OCI-LY1 (cell line): ENCODE data around the gene KCNK7.

ENCODE experiments used
- H2AFZ ChIP-seq: fragments of 200-600 bp; sonication (generic), shearing (Covaris generic); 2 replicates; pipeline ENCODE4 v1.6.0; 2014; ENCODE audit warnings: antibody characterized with exemption, mild to moderate bottlenecking, low read length
- H3F3A ChIP-seq: fragments of 200-600 bp; sonication (generic), shearing (Covaris generic); 2 replicates; pipeline ENCODE4 v1.6.0; 2014; ENCODE audit warnings: mild to moderate bottlenecking, antibody characterized with exemption, low read length, moderate library complexity; ENCODE audit not compliant: insufficient read depth
- H3K27ac ChIP-seq: fragments of 200-600 bp; sonication (generic); 2 replicates; pipeline ENCODE4 v1.5.1; 2014; ENCODE audit warnings: low read length, mixed run types, mild to moderate bottlenecking, low read depth; ENCODE audit not compliant: poor library complexity, severe bottlenecking
- H3K27me3 ChIP-seq: fragments of 200-600 bp; sonication (generic); 2 replicates; pipeline ENCODE4 v1.6.0; 2014; ENCODE audit warnings: antibody characterized with exemption, mild to moderate bottlenecking, low read length, moderate library complexity; ENCODE audit not compliant: insufficient read depth
- H3K36me3 ChIP-seq: fragments of 200-600 bp; sonication (generic); 2 replicates; pipeline ENCODE4 v1.6.1; 2014; ENCODE audit warnings: mild to moderate bottlenecking, antibody characterized with exemption, low read length, moderate library complexity, mixed read lengths; ENCODE audit not compliant: insufficient read depth
- H3K4me1 ChIP-seq: fragments of 200-600 bp; sonication (generic); 2 replicates; pipeline ENCODE4 v1.5.1; 2014; ENCODE audit warnings: mild to moderate bottlenecking, low read length, moderate library complexity; ENCODE audit not compliant: insufficient read depth, severe bottlenecking
- H3K4me2 ChIP-seq: fragments of 200-600 bp; sonication (generic), shearing (Covaris generic); 2 replicates; pipeline ENCODE4 v1.6.1; 2014; ENCODE audit warnings: low read length
- H3K4me3 ChIP-seq: fragments of 200-600 bp; sonication (generic); 2 replicates; pipeline ENCODE4 v1.5.1; 2014; ENCODE audit warnings: low read length, low read depth, mild to moderate bottlenecking, mixed read lengths; ENCODE audit not compliant: poor library complexity, severe bottlenecking
- H3K79me2 ChIP-seq: fragments of 200-600 bp; shearing (Covaris generic); 2 replicates; pipeline ENCODE4 v1.6.1; 2016; ENCODE audit warnings: mixed run types, low read length, mixed read lengths; ENCODE audit not compliant: insufficient read depth
- H3K9ac ChIP-seq: fragments of 200-600 bp; sonication (generic), shearing (Covaris generic); 2 replicates; pipeline ENCODE4 v1.6.1; 2014; ENCODE audit warnings: mild to moderate bottlenecking, low read length, mixed read lengths
- H3K9me2 ChIP-seq: fragments of 200-600 bp; sonication (generic), shearing (Covaris generic); 2 replicates; pipeline ENCODE4 v1.6.1; 2014; ENCODE audit warnings: low read depth, mild to moderate bottlenecking, low read length, mixed read lengths
- H3K9me3 ChIP-seq: fragments of 200-600 bp; shearing (Covaris generic); 2 replicates; pipeline ENCODE4 v1.6.1; 2014; ENCODE audit warnings: low read length, mixed read lengths
- H4K20me1 ChIP-seq: fragments of 200-600 bp; sonication (generic), shearing (Covaris generic); 2 replicates; pipeline ENCODE4 v1.6.0; 2016; ENCODE audit warnings: mild to moderate bottlenecking, low read length; ENCODE audit not compliant: insufficient read depth
- EZH2 ChIP-seq: fragments of 200-600 bp; sonication (generic), shearing (Covaris generic); IDR thresholded peaks from 2 replicates; pipeline ENCODE4 v1.8.0; 2017; ENCODE audit warnings: borderline replicate concordance, mixed run types, mild to moderate bottlenecking, antibody characterized with exemption, low read length, moderate library complexity, mixed read lengths
- TF ChIP-seq, protein P1 (sequence below): fragments of 200-600 bp; sonication (generic), shearing (Covaris generic); IDR thresholded peaks from 2 replicates; pipeline ENCODE4 v1.5.1; 2017; ENCODE audit warnings: mild to moderate bottlenecking, antibody characterized with exemption, low read length, moderate library complexity, mixed read lengths

Gene KCNK7

DNA sequence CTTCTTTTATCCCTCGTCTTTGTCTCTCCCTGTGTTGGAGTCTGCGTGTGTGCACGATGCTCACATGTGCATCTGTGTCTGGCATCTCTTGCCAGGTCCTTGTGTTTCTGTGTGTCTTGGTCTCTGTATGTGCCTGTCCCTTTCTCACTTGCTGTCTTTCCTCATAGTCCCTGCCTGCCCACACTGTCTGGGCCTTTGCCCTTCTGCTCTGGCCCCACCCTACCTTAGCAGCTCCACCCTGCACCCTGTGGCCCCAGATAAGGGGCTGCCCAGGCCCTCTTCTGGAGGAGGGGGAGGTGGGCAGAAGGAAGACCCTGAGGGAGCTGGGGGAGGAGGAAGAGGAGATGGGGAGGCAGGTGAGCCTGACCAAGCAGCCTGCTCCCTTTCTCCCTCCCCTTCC is 16.9 kb downstream of the KCNK7 start:
- H3K79me2 ChIP-seq: no peaks in the 10 kb centered on the region
- H3F3A ChIP-seq: no peaks in the 10 kb centered on the region; the same call in 1 of the 2 replicates
- H3K27me3 ChIP-seq: peaks cover 5% of the 10 kb centered on the region
- H4K20me1 ChIP-seq: no peaks in the 10 kb centered on the region
- H3K9me2 ChIP-seq: no peaks in the 10 kb centered on the region
- H3K36me3 ChIP-seq: no peaks in the 10 kb centered on the region; the same call in 1 of the 2 replicates
- TF ChIP-seq, protein P1, sequence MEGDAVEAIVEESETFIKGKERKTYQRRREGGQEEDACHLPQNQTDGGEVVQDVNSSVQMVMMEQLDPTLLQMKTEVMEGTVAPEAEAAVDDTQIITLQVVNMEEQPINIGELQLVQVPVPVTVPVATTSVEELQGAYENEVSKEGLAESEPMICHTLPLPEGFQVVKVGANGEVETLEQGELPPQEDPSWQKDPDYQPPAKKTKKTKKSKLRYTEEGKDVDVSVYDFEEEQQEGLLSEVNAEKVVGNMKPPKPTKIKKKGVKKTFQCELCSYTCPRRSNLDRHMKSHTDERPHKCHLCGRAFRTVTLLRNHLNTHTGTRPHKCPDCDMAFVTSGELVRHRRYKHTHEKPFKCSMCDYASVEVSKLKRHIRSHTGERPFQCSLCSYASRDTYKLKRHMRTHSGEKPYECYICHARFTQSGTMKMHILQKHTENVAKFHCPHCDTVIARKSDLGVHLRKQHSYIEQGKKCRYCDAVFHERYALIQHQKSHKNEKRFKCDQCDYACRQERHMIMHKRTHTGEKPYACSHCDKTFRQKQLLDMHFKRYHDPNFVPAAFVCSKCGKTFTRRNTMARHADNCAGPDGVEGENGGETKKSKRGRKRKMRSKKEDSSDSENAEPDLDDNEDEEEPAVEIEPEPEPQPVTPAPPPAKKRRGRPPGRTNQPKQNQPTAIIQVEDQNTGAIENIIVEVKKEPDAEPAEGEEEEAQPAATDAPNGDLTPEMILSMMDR: no peak
- no peak for TF ChIP-seq EZH2
- H3K4me2 ChIP-seq: no peak overlapping the region
- H3K4me1 ChIP-seq: peaks cover 24% of the 10 kb centered on the region
- H3K4me3 ChIP-seq: no peak overlapping the region
- no peak overlapping the region for H3K27ac ChIP-seq
- no peaks in the 10 kb centered on the region for H3K9me3 ChIP-seq
- no peak overlapping the region for H3K9ac ChIP-seq
- H2AFZ ChIP-seq: no peak overlapping the region

- Histone ChIP-seq H3K36me3 (no peaks in the 10 kb centered on the region; the same call in 1 of the 2 replicates), H3K4me1 (peaks cover 29% of the 10 kb centered on the region), H3K27ac (no peak overlapping the region), H2AFZ (no peak overlapping the region), H4K20me1 (no peaks in the 10 kb centered on the region), H3F3A (no peaks in the 10 kb centered on the region; the same call in 1 of the 2 replicates), H3K9me2 (no peaks in the 10 kb centered on the region), H3K9me3 (no peaks in the 10 kb centered on the region), H3K79me2 (no peaks in the 10 kb centered on the region), H3K27me3 (peaks cover 5% of the 10 kb centered on the region), H3K4me2 (no peak overlapping the region), H3K4me3 (no peak overlapping the region), H3K9ac (no peak overlapping the region)
- TF ChIP-seq EZH2: no peak
- TF ChIP-seq, protein P1: no peak
Measured at GRCh38 chr11:65578134-65578533, 17.5 kb downstream of the KCNK7 start.

DNA sequence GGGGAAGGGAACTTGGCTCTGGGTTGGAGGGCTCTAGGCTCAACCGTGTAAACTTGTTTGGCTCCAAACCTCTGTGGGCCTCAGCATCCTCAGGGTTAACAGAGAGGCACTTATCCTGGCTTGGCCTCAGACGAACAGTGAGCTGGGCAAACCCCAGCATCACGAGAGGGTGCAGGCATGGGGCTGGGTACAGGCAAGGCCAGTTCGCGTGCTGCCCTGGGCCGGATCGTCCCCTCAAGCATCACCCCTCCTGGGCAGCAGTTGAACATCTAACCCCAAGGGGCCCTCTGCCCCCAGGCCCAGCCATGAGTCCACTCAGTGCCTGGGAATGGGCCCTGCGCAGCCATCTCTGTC is 17.9 kb downstream of the KCNK7 start:
- Histone ChIP-seq H3K9me2 (no peaks in the 10 kb centered on the region), H4K20me1 (no peaks in the 10 kb centered on the region), H3K9ac (no peak overlapping the region), H3K4me1 (peaks cover 33% of the 10 kb centered on the region), H3K27ac (no peak overlapping the region), H3K79me2 (no peaks in the 10 kb centered on the region), H3F3A (no peaks in the 10 kb centered on the region; the same call in 1 of the 2 replicates), H3K27me3 (peaks cover 5% of the 10 kb centered on the region), H3K36me3 (no peaks in the 10 kb centered on the region; the same call in 1 of the 2 replicates), H2AFZ (no peak overlapping the region), H3K4me2 (no peak overlapping the region), H3K4me3 (no peak overlapping the region), H3K9me3 (no peaks in the 10 kb centered on the region)
- TF ChIP-seq, protein P1: no peak
- no peak for TF ChIP-seq EZH2
